Neural cell (in vitro differentiated cells): ENCODE measurements around the gene ACOT13. TPM values are rescaled to one million over a fixed set of nuclear protein-coding genes. Genes with fewer than 3 reads are reported as not detected.

ENCODE experiments used
- H2AFZ ChIP-seq: fragments of 200-600, 300-800 bp; sonication (generic), shearing (Covaris generic); 2 replicates; pipeline ENCODE4 v1.6.0; 2014; ENCODE audit warnings: low read depth, mild to moderate bottlenecking, antibody characterized with exemption, low read length, moderate library complexity
- H3F3A ChIP-seq: fragments of 200-600 bp; shearing (Covaris generic); 2 replicates; pipeline ENCODE4 v1.6.1; 2016; ENCODE audit warnings: mild to moderate bottlenecking, moderate library complexity, mixed read lengths, antibody characterized with exemption, low read length; ENCODE audit not compliant: insufficient read depth, poor library complexity, severe bottlenecking
- H3K27ac ChIP-seq: fragments of 200-600, 300-800 bp; sonication (generic), shearing (Covaris generic); 2 replicates; pipeline ENCODE4 v1.5.1; 2014; ENCODE audit warnings: mild to moderate bottlenecking, low read length, moderate library complexity
- H3K27me3 ChIP-seq: fragments of 300-800, 200-600 bp; sonication (generic), shearing (Covaris generic); 2 replicates; pipeline ENCODE4 v1.6.0; 2014; ENCODE audit warnings: mild to moderate bottlenecking, low read depth, low read length, moderate library complexity; ENCODE audit not compliant: insufficient read depth
- H3K36me3 ChIP-seq: fragments of 300-800, 200-600 bp; sonication (generic), shearing (Covaris generic); 2 replicates; pipeline ENCODE4 v1.5.1; 2014; ENCODE audit warnings: mild to moderate bottlenecking, antibody characterized with exemption, low read length, moderate library complexity; ENCODE audit not compliant: insufficient read depth
- H3K4me2 ChIP-seq: fragments of 300-800, 200-600 bp; sonication (generic), shearing (Covaris generic); 2 replicates; pipeline ENCODE4 v1.6.0; 2014; ENCODE audit warnings: mild to moderate bottlenecking, low read length
- H3K4me3 ChIP-seq: fragments of 300-800, 200-600 bp; sonication (generic), shearing (Covaris generic); 2 replicates; pipeline ENCODE4 v1.5.1; 2014; ENCODE audit warnings: mild to moderate bottlenecking, low read length, moderate library complexity
- H3K79me2 ChIP-seq: fragments of 200-600 bp; shearing (Covaris generic); replicated peaks from 2 replicates; pipeline ENCODE4 v1.6.0; 2014; ENCODE audit warnings: mild to moderate bottlenecking, low read length, moderate library complexity; ENCODE audit not compliant: insufficient read depth
- H3K9ac ChIP-seq: fragments of 300-800, 200-600 bp; sonication (generic), shearing (Covaris generic); 2 replicates; pipeline ENCODE4 v1.6.1; 2016; ENCODE audit warnings: mild to moderate bottlenecking, low read length, mixed read lengths
- H3K9me2 ChIP-seq: fragments of 200-600 bp; shearing (Covaris generic); 2 replicates; pipeline ENCODE4 v1.6.1; 2016; ENCODE audit warnings: mild to moderate bottlenecking, low read length, mixed read lengths; ENCODE audit not compliant: insufficient read depth
- H3K9me3 ChIP-seq: fragments of 200-600, 300-800 bp; sonication (generic), shearing (Covaris generic); 2 replicates; pipeline ENCODE4 v1.6.1; 2016; ENCODE audit warnings: mild to moderate bottlenecking, mixed run types, low read length, moderate library complexity, mixed read lengths
- H4K20me1 ChIP-seq: fragments of 200-600 bp; shearing (Covaris generic); 2 replicates; pipeline ENCODE4 v1.6.1; 2016; ENCODE audit warnings: mild to moderate bottlenecking, mixed run types; ENCODE audit not compliant: insufficient read depth
- CTCF ChIP-seq: fragments of 450-650 bp; IDR thresholded peaks from 2 replicates; pipeline ENCODE4 v1.5.1; 2014; ENCODE audit warnings: antibody characterized with exemption, mild to moderate bottlenecking, moderate library complexity; ENCODE audit not compliant: poor library complexity, severe bottlenecking
- EP300 ChIP-seq: fragments of 450-650 bp; conservative IDR thresholded peaks from 2 replicates; pipeline ENCODE4 v1.6.1; 2014; ENCODE audit warnings: antibody characterized with exemption, mild to moderate bottlenecking, moderate library complexity; ENCODE audit not compliant: poor library complexity, severe bottlenecking
- EZH2 ChIP-seq: fragments of 200-600, 300-800 bp; shearing (Covaris generic), sonication (generic); IDR thresholded peaks from 2 replicates; pipeline ENCODE4 v1.6.1; 2014; ENCODE audit warnings: antibody characterized with exemption, low read length, borderline replicate concordance, mild to moderate bottlenecking; ENCODE audit not compliant: insufficient read depth, poor library complexity, severe bottlenecking
- MXI1 ChIP-seq: fragments of 450-650 bp; conservative IDR thresholded peaks from 2 replicates; pipeline ENCODE4 v1.6.1; 2014; ENCODE audit warnings: antibody characterized with exemption, mild to moderate bottlenecking; ENCODE audit not compliant: poor library complexity, severe bottlenecking
- POLR2AphosphoS5 ChIP-seq: IDR thresholded peaks from 2 replicates; pipeline ENCODE4 v1.6.1; 2012
- RAD21 ChIP-seq: fragments of 450-650 bp; conservative IDR thresholded peaks from 2 replicates; pipeline ENCODE4 v1.6.1; 2014; ENCODE audit warnings: antibody characterized with exemption, mild to moderate bottlenecking, moderate library complexity
- REST ChIP-seq: IDR thresholded peaks from 2 replicates; pipeline ENCODE4 v1.6.1; 2012; ENCODE audit warnings: borderline replicate concordance
- SMC3 ChIP-seq: fragments of 450-650 bp; conservative IDR thresholded peaks from 2 replicates; pipeline ENCODE4 v1.6.1; 2014; ENCODE audit warnings: antibody characterized with exemption, mild to moderate bottlenecking, moderate library complexity; ENCODE audit not compliant: poor library complexity
- TAF1 ChIP-seq: IDR thresholded peaks from 2 replicates; pipeline ENCODE4 v1.6.1; 2012; ENCODE audit warnings: low read depth
- polyA plus RNA-seq: library from polyadenylated mRNA; depleted of rRNA; stranded (reverse); fragments of >200 nt; gene quantifications from 2 replicates; pipeline ENCODE4 v1.2.3, GENCODE V29; 2014

ACOT13 gene
- polyA plus RNA-seq, 1 donor from 2014 or later, result 9.9 TPM

- H4K20me1 ChIP-seq, result no peaks in the 10 kb centered on the region
Measured at GRCh38 chr6:24690593-24690992, 23.7 kb downstream of the ACOT13 start.

GRCh38 chr6:24691550-24691949 lies 24.7 kb downstream of the ACOT13 start:
- no peaks in the 10 kb centered on the region for H3K9me2 ChIP-seq
- H3K9me3 ChIP-seq, result no peaks in the 10 kb centered on the region
- H2AFZ ChIP-seq, result no peak overlapping the region
- H3K27ac ChIP-seq, result no peak overlapping the region
- no peaks in the 10 kb centered on the region for H3K79me2 ChIP-seq
- H3K4me3 ChIP-seq, result no peak overlapping the region
- no peak overlapping the region for H3K4me2 ChIP-seq
- no peaks in the 10 kb centered on the region for H3K36me3 ChIP-seq
- no peaks in the 10 kb centered on the region for H4K20me1 ChIP-seq
- no peak overlapping the region for H3K9ac ChIP-seq
- no peaks in the 10 kb centered on the region for H3F3A ChIP-seq
- H3K27me3 ChIP-seq, result no peaks in the 10 kb centered on the region
- TF ChIP-seq EZH2, result no peak
- no peak for TF ChIP-seq RAD21
- TF ChIP-seq POLR2AphosphoS5, result no peak
- no peak for TF ChIP-seq CTCF
- no peak for TF ChIP-seq REST
- TF ChIP-seq EP300, result no peak

More at GRCh38 chr6:24690593-24690992, 23.7 kb downstream of the ACOT13 start:
- no peak for TF ChIP-seq RAD21
- no peak for TF ChIP-seq POLR2AphosphoS5
- TF ChIP-seq REST, result no peak
- TF ChIP-seq EP300, result no peak
- no peak for TF ChIP-seq MXI1
- no peak for TF ChIP-seq EZH2
- TF ChIP-seq TAF1, result no peak
- no peak for TF ChIP-seq SMC3
- TF ChIP-seq CTCF, result no peak
- Histone ChIP-seq H2AFZ (no peak overlapping the region), H3K4me3 (no peak overlapping the region), H3K9me2 (no peaks in the 10 kb centered on the region), H3K79me2 (no peaks in the 10 kb centered on the region), H3K4me2 (no peak overlapping the region), H3F3A (no peaks in the 10 kb centered on the region), H3K27ac (no peak overlapping the region), H3K9ac (no peak overlapping the region), H3K27me3 (no peaks in the 10 kb centered on the region), H3K36me3 (no peaks in the 10 kb centered on the region), H3K9me3 (no peaks in the 10 kb centered on the region)
